Left hindlimb (tissue), 1 donor: ENCODE measurements around the gene TNFAIP6.
"Not testable (repeated sequence)": the region's sequence is repeated elsewhere in the genome, so short reads cannot be mapped to it uniquely, and the experiment has no call there.

Source experiments
- DNase-seq: peaks from one replicate; pipeline ENCODE4 v3.0.0-alpha.2; 2018

The TNFAIP6 gene, protein sequence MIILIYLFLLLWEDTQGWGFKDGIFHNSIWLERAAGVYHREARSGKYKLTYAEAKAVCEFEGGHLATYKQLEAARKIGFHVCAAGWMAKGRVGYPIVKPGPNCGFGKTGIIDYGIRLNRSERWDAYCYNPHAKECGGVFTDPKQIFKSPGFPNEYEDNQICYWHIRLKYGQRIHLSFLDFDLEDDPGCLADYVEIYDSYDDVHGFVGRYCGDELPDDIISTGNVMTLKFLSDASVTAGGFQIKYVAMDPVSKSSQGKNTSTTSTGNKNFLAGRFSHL

DNA sequence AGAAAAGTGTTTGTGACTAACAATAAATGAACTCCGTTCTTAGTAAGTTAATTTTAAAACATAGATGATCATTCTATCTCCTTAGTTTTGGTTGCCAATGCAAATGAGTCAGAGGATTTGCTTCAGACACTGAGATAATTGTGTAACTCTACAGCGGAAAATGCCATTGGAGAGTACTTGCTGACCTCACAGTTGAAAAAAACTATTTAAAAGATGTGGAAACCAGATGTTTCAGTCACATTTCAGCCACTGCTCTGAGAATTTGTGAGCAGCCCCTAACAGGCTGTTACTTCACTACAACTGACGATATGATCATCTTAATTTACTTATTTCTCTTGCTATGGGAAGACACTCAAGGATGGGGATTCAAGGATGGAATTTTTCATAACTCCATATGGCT lies at the start of gene TNFAIP6:
Gene TNFAIP6 (plus strand): TSS at position 234 of the 400 bp plus-strand sequence. CDS start 75 bp downstream, at position 309.
- DNase-seq: peak; percentile 39

DNA sequence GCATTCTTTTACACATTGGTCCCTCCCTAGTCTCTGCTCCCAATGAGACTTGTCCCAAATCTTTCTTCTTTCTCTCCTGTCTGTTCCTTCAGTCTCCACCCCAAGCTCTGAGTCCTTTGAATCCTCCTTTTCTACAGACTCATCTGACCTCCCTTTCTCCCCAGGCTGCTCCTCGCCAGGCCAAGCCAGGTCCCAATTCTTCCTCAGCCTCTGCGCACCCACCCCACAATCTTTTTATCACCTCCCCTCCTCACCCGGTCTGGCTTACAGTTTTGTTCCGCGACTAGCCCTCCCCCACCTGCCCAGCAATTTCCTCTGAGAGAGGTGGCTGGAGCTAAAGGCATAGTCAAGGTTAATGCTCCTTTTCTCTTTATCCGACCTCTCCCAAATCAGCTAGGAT lies 47.1 kb upstream of the TNFAIP6 start:
- not testable (repeated sequence) for DNase-seq

DNA sequence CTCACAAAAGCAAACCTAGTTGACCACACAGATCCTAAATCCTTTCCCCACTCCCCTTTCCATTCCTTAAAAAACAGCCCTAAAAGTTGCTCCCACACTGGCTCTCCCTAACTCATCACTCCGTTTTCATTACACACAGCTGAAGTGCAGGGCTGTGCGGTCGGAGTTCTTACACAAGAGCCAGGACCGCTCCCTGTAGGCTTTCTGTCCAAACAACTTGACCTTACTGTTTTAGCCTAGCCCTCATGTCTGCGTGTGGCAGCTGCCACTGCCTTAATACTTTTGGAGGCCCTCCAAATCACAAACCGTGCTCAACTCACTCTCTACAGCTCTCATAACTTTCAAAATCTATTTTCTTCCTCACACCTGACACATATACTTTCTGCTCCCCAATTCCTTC lies 45.0 kb upstream of the TNFAIP6 start:
- DNase-seq: not testable (repeated sequence)

DNA sequence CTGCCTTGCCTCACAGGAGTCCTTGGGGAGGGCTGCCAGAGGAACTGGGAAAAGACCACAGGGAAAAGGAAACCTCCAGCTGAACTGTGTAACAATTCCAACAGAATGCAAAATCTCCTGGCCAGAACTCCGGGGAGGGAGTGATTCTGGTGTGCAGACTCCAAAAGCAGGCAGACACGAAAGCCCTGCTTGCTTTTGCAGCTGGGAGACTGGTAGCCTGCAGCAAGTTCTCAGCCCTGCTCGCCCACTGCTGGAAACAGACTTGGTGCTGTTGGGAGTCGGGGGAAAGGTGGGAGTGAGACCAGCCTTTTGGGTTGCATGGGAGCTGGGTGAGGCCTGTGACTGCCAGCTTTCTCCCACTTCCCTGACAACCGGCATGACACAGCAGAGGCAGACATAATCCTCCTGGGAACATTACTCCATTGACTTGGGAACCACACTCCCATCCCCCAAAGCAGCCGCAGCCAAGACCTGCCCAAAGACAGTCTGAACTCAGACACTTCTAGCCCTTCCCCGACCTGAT lies 42.0 kb upstream of the TNFAIP6 start:
- no peak for DNase-seq

DNA sequence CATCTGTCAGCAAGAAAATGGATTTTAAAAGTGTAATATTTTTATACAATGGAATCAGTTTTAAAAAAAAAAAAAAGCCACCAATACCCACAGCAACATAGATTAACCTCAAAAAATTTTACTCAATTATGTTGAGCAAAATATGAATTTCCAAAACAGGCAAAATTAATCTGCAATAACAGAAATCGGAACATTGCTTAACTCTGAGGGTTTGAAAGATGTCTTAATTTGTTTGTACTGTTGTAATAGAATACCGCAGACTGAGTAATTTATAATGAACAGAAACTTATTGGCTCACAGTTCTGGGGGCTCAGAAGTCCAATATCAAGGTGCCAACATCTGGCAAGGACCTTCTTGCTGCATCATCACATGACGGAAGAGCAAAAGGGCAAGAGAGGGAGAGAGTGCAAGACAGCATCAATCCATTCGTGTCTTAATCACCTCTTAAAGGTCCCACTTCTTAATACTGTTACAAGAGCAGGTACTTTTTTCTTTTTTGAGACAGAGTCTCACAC lies 31.8 kb upstream of the TNFAIP6 start:
- no peak for DNase-seq

DNA sequence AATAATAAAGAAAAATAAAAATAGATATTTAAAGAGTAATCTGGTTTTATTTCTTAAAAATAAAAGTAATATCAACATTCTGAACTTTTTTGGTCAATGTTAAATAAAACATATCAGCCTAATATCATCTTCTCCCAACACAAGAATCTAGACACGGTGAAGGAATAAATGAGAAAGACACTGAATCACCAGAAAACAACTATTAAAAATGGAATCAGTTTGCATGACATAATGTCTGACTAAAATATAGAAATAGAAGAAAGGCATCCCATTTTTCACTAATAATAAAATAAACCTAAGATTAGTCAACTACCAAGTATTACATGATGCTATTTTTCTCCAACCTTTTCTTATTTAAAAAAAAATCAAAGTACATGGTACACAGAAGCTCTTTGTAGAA lies 30.8 kb upstream of the TNFAIP6 start:
- DNase-seq: no peak

DNA sequence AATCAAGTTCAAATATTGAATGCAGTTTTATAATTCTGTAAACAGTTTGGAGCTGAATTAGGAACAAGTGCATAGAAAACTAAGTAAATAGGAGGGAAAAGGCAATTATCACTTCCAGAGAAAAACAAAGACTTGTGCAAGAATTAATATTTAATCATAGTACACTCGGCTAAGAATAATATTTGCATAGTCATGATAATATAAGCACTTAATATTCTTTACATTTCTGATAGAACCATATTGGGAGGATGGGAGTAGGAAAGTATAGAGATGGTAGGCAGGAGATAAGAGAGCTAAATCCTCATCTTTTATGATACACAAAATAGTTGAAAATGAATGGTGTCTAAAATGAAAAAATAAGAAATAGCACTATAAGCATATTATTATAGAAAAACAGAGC lies 27.4 kb upstream of the TNFAIP6 start:
- DNase-seq: no peak

DNA sequence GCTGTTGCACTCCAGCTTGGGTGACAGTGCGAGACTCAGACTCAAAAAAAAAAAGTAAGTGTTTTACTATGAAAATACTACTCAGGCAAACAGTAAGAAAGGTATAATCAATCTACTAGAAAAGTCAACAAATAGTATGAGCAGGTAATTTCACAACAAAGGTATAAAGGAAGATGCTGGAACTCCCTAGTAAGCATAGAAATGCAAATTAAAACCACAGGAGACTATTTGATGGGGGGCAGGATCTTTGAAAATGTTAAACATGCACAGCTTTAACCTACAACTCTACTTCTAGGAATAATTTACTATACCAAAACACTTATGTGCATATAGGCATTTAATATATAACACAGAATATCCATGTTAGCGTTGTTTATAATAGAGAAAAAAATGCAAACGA lies 24.3 kb upstream of the TNFAIP6 start:
- DNase-seq: no peak

DNA sequence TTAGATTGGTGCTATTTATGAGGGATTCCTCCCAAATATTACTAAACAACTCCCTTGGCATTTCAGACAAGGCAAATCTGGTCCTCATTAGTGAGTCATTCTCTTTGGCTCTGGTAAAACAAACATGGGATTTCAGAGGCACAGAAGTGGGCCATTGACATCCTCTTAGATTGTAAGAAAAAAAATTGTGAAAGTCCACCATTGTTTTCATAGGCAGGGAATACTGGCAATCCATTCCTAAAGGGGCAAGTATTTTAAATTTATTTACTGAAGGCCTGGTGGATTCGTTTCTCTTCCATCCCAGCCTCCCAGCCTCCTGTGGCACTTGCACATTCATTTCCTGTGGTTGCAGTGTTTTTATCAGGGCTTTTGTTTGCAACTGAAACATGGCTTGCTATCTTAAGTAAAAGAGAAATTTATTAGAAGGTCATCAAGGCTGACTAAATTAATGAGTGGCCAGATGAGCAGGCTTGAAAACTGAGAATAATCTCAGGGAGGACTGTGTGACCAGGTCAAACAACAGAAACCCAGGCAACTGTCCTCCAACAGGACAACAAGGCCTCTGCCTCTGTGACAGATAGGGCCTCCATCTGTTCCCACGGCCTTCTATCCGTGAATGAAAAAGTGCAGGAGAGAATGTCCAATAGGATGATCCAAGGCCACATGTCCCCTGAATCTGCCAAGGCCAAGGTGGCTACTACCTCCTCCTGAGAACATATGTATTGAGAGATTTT lies 23.1 kb upstream of the TNFAIP6 start:
- no peak for DNase-seq

DNA sequence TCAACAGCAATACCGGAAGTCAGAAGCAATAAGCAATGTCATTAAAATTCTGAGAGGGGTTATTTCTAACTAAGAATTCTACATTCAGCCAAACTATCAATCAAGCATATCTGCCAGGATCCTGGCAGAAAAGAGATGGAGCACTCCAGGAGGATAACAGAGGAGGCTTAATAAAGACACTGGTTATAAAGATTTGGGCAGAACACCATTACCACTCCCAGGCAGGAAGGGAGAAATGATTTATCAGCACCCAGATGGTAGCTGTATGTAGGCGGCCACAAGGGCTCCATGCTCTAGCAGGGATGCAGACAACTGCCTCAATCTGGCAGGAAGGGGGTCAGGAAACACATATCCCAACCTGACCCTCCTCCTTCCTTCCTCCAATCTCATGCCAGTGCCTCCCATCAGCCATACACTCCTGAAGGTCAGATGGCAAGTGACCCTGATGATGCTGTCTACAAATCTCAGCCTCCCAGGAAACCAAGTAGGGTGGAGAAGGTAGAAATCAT lies 20.5 kb upstream of the TNFAIP6 start:
- DNase-seq: no peak

DNA sequence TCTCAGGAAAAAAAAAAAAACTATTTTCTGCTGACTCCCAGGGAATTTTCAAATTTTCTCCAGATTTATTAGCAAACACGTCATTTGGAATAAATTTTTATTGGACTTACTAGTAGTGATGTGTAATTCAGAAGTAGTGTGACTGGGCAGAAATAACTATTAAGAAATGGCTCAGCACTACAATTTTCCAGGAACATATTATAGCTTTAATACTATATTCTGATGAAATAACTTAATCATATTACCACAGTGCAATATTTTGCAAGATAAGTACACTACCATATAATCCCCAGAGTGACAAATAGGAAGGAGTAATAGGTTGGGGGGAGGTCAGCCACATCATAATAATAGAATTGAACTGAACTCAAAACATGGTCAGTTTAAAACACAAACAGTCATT lies 19.7 kb upstream of the TNFAIP6 start:
- no peak for DNase-seq

DNA sequence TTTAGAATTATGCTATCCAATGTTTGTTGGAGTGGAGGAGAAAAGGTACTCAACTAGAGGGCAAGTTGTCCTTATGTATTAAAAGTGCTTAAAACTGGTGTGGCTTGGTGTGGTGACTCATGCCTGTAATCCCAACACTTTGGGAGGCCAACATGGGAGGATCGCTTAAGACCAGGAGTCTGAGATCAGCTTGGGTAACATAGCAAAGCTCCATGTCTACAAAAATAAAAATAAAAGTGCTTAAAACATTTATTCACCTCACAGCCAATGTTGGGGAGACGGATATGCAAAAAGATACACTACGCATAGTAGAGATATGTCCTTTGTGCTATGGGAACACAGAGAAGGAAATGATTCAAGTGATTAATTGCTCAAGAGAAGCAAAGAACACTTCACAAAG lies 19.3 kb upstream of the TNFAIP6 start:
- DNase-seq: no peak

DNA sequence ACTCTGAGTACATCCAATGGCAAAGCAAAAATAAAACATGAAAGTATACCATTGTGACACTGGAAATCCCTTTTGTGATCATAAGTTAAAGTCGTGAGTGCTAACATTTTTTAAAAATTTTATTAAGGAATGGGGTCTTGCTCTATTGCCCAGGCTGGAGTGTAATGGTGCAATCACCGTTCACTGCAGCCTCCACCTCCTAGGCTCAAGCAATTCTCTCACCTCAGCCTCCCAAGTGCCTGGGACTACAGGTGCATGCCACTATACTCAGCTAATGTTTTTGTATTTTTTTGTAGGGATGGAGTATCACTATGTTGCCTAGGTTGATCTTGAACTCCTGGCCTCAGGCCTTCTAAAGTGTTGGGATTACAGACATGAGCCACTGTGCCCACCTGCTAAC lies 14.3 kb upstream of the TNFAIP6 start:
- DNase-seq: no peak

DNA sequence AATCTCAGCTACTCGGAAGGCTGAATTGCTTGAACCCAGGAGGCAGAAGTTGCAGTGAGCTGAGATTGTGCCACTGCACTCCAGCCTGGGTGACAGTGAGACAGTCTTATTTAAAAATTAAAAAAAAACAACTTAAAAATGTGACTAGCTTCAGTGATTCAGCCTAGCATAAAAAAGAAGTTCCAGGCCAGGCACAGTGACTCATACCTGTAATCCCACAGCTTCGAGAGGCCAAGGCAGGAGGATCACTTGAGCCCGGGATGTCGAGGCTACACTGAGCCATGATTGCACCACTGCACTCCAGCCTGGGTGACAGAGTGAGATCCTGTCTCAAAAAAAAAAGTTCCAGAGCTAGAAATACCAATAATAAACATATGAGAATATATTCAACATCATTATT lies 13.2 kb upstream of the TNFAIP6 start:
- DNase-seq: not testable (repeated sequence)

DNA sequence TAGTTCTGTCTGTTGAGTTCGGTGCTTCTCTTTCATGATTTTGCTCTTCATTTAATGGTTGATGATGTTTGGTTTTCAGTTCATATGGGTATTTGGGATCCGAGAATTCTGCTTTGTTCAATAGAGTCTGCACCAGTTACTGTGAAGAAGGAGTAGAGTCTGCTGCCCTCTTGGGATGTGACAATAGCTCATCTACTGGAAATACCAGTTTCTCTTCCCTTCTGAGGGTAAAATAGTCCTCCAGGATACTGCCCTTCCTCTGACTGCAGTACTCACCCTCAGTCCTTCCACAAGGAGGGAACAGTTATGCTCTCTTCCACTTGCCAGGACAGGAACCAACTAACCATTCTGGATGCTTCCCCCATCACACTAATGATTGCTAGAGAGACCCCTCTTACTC lies 12.5 kb upstream of the TNFAIP6 start:
- no peak for DNase-seq

DNA sequence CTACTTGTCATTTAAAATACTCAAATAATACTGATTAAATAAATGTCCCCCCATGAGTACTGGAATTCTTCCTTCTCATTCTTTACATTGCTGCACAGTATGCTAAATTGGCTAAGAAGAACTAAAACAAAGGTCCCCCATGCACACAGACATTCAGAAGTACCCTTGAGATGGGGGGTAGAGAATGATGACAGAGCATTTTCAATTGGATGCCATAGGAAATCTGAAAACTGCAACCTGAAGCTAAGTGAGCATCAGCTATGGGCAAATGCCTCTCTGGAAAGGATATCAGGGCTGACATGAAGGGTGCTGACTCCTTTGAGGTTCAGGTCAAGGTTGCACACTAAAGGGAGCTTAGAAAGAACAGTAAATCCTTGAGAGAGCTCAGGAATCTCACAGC lies 10.1 kb upstream of the TNFAIP6 start:
- DNase-seq: no peak

DNA sequence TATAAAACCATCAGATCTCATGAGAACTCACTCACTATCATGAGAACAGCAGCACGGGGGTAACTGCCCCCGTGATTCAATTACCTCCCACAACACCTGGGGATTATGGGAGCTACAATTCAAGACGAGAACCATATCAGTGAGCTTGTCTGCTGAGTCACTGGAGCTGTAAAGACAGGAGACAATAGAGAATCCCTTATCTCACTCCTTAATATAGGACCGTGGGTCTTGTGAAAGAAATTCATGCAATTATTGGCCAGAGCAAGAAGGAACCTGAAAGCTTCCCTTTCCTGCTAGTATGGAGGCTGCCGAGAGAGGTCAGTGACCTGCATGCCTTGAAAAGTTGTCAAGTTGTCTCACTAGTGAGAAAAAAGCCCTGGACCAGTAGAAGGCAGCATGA lies 9.5 kb upstream of the TNFAIP6 start:
- DNase-seq: no peak

DNA sequence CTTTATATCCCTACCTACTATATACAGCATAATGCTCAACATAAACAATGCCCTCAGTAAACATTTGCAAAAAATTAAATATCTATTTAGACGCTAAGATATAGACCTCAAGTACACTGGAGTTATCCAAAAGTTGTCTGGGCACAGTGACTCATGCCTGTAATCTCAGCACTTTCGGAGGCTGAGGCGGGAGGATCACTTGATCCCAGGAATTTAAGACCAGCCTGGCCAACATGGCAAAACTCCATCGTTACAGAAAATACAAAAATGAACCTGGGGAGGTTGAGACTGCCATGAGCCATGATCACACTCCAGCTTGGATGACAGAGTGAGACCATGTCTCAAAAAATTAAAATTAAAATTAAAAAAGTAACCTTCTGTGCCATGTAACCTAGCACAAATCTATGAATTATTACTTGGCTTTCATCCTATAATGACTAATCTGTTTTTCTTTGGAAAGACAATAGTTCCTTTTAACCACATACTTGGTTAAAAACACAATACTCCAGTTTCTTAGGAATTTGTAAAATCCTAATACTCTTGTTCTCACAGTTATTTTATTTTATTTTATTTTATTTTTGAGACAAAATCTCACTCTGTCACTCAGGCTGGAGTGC lies 6.7 kb upstream of the TNFAIP6 start:
- no peak for DNase-seq

DNA sequence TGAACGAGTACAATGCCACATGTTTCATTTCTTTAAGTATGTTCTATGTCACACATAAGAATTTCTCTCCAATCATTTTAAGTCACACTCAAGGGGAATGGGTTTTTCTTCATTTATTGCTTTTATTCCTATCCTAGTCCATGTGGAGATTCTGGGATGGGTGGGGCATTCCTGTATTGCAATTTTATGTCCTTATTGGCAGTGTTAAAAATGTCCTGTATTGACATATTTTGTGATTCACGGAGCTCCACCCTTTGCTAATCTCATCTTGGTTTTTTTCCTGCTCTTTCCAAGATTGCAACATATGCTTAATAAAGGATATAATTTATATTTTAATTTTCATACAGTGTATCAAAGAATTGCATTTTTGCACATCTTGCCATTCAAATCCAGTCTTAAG lies 3.4 kb upstream of the TNFAIP6 start:
- no peak for DNase-seq

DNA sequence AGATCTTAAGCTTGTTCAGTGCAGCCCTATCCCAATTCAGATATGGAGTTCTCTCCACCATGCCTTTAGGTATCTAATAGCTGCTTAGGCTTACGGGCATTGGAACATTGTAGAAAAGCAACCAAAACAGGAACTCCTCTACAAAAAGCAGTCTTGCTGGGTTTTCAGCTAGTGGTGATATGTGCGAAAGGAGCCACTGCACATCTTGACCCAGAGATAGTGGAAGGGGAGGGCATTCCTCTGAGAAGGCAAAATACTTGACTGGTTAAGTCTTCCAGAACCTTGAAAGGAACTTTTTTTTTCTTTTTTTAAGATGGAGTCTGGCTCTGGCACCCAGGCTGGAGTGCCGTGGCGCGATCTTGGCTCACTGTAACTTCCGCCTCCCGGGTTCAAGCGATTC lies 2.6 kb upstream of the TNFAIP6 start:
- no peak for DNase-seq

DNA sequence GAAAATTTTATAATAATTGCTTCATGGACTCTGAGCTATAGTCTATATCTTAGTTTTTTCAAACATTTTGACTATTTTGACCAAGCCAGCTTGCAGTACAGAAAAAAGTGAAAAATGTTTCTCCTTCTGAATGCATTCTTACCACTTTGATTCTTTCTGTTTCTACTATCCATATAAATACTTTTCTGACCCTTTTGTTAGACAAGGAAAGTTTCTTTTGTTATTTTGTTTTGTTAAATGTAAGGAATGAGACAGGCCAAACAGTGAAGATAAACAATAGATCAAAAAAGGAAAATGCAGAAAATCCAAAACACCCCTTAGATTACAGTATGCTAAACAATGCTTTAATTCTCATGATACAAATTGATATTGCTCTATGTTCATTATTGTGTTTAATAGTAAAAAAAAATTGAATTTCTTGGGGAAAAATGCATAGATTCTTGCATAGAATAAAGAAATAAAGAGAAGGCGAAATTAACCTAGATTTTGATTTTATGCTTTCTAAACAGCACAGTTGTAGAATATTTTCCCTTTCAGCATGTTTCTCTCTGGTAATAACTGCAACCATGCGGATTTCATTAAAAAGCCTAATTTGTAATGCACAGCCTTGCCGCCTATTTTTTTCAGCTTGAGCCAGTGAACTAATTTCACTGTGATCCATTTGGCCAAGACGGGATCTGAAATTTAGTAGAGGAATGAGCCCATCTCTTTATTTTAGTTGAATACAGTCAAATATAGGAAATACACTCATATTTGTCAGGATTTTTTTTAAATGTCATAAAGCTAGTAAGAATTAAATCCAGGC lies 976 bp downstream of the TNFAIP6 start:
- DNase-seq: no peak

DNA sequence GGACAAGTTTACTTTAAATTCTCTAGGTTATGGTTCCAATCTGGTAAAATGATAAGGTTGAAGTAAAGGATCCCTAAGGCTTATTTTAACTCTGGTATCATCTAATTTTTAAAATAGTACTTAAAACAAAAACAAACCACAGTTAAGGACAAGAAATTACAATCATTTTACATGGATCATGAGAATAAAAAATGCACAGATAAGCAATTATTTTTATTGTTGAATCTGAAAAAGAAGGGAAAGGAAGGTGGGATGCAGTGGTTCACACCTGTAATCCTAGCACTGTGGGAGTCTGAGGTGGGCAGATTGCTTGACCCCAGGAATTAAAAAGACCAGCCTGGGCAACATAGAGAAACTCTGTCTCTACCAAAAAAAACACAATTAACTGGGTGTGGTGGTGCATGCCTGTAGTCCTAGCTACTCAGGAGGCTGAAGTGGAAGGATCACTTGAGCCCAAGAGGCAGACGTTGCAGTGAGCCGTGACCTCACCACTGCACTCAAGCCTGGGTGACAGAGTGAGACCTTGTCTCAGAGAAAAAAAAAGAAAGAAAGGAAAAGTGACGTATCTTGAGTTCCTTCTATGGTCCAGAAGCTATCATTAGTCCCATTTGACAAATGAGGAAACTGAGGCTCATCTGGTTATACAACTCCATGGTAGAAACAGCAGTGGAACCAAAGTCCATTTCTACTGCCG lies 2.5 kb downstream of the TNFAIP6 start:
- no peak for DNase-seq
